ENCODE measurements around the gene RCL1. TPM values are rescaled to one million over a fixed set of nuclear protein-coding genes. Genes with fewer than 3 reads are reported as not detected.

Gene RCL1
- polyA plus RNA-seq, 1 of the 3 experiments (the other 2 are of a cell fraction): 18.4 TPM

DNA sequence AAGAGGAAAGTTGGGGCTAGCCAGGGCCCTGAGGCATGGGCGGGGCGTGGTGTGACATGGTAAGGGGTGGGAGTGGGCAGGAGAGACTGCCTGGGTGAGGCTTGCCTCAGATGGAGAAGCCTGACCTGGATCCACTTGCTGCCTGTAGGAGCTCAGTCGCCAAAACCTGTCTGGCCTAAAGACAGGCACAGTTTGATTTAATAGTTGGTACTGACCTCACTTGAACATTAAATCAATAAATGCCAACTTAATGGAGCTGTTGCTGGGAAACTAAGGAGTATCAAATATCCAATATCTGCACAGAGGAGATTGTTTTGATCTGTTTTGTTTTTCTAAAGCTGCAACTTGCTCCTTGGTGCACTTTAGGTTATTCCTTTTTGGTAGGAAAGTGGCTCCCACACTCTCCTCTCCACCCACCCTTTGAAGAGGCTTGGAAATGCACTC is 86.4 kb downstream of the RCL1 start:
- no peaks in the 10 kb centered on the region for H3K4me1 ChIP-seq (ENCODE audit: control insufficient read depth in 1 of 2, insufficient read depth in 2 of 2, low read depth in 1 of 2, low read length in 1 of 2)
- ChIA-PET CTCF (interaction anchor here (0.7 to 0.8 kb wide), 2 partner anchors 106 to 117 kb away, joined by 3 read pairs; partner anchors contain the start of gene JAK2), POLR2A (no interaction called here)
- no peak for DNase-seq
- no peaks in the 10 kb centered on the region for H3F3A ChIP-seq (replicated peaks; ENCODE audit: insufficient read depth)
- no peak overlapping the region for H3K27ac ChIP-seq (ENCODE audit: low read depth in 2 of 2, low read length in 1 of 2)
- H3K4me2 ChIP-seq: no peak overlapping the region
- H3K79me2 ChIP-seq (ENCODE audit: insufficient read depth): no peaks in the 10 kb centered on the region
- H3K36me3 ChIP-seq (replicated peaks in 1 of 2; ENCODE audit: control insufficient read depth in 1 of 2, insufficient read depth in 2 of 2, low read length in 1 of 2): no peaks in the 10 kb centered on the region
- H3K9me3 ChIP-seq: no peaks in the 10 kb centered on the region
- WGBS (ENCODE audit: low lambda C conversion rate): 90% methylated on average over 3 of the region's 3 CpGs
- no peaks in the 10 kb centered on the region for H4K20me1 ChIP-seq (ENCODE audit: insufficient read depth)
- no peak overlapping the region for H2AFZ ChIP-seq (ENCODE audit: low read depth)
- H3K9ac ChIP-seq: no peak overlapping the region
- no peak for TF ChIP-seq POLR2AphosphoS5 (IDR thresholded peaks at IDR 0.05; ENCODE audit: low read depth, low read length)
- TF ChIP-seq GATA2 (CRISPR knock-in tag; IDR thresholded peaks at IDR 0.05): no peak
- no peak for TF ChIP-seq FOSL2 (IDR thresholded peaks at IDR 0.05; ENCODE audit: borderline replicate concordance, low read depth)
- TF ChIP-seq NRF1 (IDR thresholded peaks at IDR 0.05; ENCODE audit: low read depth, low read length): no peak
- no peak for TF ChIP-seq TAF1 (IDR thresholded peaks at IDR 0.05; ENCODE audit: borderline replicate concordance, low read depth, low read length)
- TF ChIP-seq FOXM1 (IDR thresholded peaks at IDR 0.05; ENCODE audit: low read depth): no peak
- no peak for TF ChIP-seq SIN3A (IDR thresholded peaks at IDR 0.05; ENCODE audit: borderline replicate concordance, low read depth, low read length)
- TF ChIP-seq EZH2phosphoT487 (IDR thresholded peaks at IDR 0.05; ENCODE audit: borderline replicate concordance, low read depth): no peak
- H3K9me2 ChIP-seq: no peaks in the 10 kb centered on the region
- H3K4me3 ChIP-seq (ENCODE audit: low read depth in 2 of 2, low read length in 1 of 2): no peak overlapping the region
- H3K27me3 ChIP-seq (ENCODE audit: insufficient read depth): no peaks in the 10 kb centered on the region

DNA sequence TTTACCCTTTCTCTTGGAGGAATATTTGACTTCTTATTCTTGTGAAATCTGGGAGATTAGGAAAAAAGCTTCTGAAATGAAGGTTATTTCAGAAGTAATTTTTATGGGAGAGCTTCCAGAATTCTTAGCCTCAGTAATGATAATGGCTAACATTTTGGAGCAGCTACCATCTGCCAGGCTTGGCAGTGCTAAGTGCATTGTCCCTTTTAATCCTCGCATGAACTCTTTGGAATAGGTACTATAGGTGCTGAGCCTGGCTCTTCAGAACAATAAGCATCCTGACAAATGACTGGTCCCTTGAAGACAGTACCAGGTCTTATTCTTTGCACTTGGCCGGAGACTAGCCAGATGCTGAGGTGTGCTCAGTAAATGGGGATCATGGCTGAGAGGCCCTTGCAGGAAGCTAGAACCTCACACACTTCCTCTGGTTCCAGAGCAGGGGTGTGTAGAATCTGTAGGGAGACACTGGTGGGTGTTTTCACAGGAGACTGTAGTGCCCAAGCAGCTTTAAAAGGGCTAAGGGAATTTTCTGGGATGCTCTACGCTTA is 90.7 kb downstream of the RCL1 start:
- Histone ChIP-seq H3K4me1 (ENCODE audit: control insufficient read depth in 1 of 2, insufficient read depth in 2 of 2, low read depth in 1 of 2, low read length in 1 of 2) (peaks cover 0 to 3% of the 10 kb centered on the region in 2 experiments; a peak in 1 of 4 replicates), H3K79me2 (ENCODE audit: insufficient read depth) (no peaks in the 10 kb centered on the region), H3K4me2 (no peak overlapping the region), H3K27ac (ENCODE audit: low read depth in 2 of 2, low read length in 1 of 2) (no peak overlapping the region), H3K9me3 (no peaks in the 10 kb centered on the region), H3K36me3 (replicated peaks in 1 of 2; ENCODE audit: control insufficient read depth in 1 of 2, insufficient read depth in 2 of 2, low read length in 1 of 2) (no peaks in the 10 kb centered on the region), H2AFZ (ENCODE audit: low read depth) (no peak overlapping the region), H3K9ac (no peak overlapping the region), H3K27me3 (ENCODE audit: insufficient read depth) (no peaks in the 10 kb centered on the region), H4K20me1 (ENCODE audit: insufficient read depth) (no peaks in the 10 kb centered on the region), H3F3A (replicated peaks; ENCODE audit: insufficient read depth) (no peaks in the 10 kb centered on the region), H3K4me3 (ENCODE audit: low read depth in 2 of 2, low read length in 1 of 2) (no peak overlapping the region), H3K9me2 (no peaks in the 10 kb centered on the region)
- 94% methylated on average over 3 of the region's 3 CpGs for WGBS (ENCODE audit: low lambda C conversion rate)
- POLR2A ChIA-PET: interaction anchor here (0.7 kb wide), 1 partner anchor 11 kb away, joined by 3 read pairs; no protein-coding TSS in a partner anchor
- TF ChIP-seq ELF1 (IDR thresholded peaks at IDR 0.05): no peak
- no peak for TF ChIP-seq RFX5 (IDR thresholded peaks at IDR 0.05; ENCODE audit: low read length)
- TF ChIP-seq, protein P1, sequence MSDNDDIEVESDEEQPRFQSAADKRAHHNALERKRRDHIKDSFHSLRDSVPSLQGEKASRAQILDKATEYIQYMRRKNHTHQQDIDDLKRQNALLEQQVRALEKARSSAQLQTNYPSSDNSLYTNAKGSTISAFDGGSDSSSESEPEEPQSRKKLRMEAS (IDR thresholded peaks at IDR 0.05; ENCODE audit: low read depth): no peak
- TF ChIP-seq, protein P2, sequence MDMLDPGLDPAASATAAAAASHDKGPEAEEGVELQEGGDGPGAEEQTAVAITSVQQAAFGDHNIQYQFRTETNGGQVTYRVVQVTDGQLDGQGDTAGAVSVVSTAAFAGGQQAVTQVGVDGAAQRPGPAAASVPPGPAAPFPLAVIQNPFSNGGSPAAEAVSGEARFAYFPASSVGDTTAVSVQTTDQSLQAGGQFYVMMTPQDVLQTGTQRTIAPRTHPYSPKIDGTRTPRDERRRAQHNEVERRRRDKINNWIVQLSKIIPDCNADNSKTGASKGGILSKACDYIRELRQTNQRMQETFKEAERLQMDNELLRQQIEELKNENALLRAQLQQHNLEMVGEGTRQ (IDR thresholded peaks at IDR 0.05; ENCODE audit: borderline replicate concordance, low read depth, low read length): no peak
- TF ChIP-seq GATA2 (CRISPR knock-in tag; IDR thresholded peaks at IDR 0.05): no peak
- TF ChIP-seq TAF1 (IDR thresholded peaks at IDR 0.05; ENCODE audit: borderline replicate concordance, low read depth, low read length): no peak
- TF ChIP-seq RAD21 (IDR thresholded peaks at IDR 0.05; ENCODE audit: low read length): no peak
- TF ChIP-seq, protein P3, sequence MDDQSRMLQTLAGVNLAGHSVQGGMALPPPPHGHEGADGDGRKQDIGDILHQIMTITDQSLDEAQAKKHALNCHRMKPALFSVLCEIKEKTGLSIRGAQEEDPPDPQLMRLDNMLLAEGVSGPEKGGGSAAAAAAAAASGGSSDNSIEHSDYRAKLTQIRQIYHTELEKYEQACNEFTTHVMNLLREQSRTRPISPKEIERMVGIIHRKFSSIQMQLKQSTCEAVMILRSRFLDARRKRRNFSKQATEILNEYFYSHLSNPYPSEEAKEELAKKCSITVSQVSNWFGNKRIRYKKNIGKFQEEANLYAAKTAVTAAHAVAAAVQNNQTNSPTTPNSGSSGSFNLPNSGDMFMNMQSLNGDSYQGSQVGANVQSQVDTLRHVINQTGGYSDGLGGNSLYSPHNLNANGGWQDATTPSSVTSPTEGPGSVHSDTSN (IDR thresholded peaks at IDR 0.05): no peak
- TF ChIP-seq SMC3 (IDR thresholded peaks at IDR 0.05; ENCODE audit: low read depth, low read length): no peak
- TF ChIP-seq, protein P4, sequence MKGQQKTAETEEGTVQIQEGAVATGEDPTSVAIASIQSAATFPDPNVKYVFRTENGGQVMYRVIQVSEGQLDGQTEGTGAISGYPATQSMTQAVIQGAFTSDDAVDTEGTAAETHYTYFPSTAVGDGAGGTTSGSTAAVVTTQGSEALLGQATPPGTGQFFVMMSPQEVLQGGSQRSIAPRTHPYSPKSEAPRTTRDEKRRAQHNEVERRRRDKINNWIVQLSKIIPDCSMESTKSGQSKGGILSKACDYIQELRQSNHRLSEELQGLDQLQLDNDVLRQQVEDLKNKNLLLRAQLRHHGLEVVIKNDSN (IDR thresholded peaks at IDR 0.05; ENCODE audit: borderline replicate concordance, low read depth): no peak
- TF ChIP-seq MEF2A (IDR thresholded peaks at IDR 0.05; ENCODE audit: borderline replicate concordance, low read depth): no peak
- TF ChIP-seq, protein P5, sequence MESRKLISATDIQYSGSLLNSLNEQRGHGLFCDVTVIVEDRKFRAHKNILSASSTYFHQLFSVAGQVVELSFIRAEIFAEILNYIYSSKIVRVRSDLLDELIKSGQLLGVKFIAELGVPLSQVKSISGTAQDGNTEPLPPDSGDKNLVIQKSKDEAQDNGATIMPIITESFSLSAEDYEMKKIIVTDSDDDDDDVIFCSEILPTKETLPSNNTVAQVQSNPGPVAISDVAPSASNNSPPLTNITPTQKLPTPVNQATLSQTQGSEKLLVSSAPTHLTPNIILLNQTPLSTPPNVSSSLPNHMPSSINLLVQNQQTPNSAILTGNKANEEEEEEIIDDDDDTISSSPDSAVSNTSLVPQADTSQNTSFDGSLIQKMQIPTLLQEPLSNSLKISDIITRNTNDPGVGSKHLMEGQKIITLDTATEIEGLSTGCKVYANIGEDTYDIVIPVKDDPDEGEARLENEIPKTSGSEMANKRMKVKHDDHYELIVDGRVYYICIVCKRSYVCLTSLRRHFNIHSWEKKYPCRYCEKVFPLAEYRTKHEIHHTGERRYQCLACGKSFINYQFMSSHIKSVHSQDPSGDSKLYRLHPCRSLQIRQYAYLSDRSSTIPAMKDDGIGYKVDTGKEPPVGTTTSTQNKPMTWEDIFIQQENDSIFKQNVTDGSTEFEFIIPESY (IDR thresholded peaks at IDR 0.05; ENCODE audit: borderline replicate concordance, low read depth): no peak
- no peak for TF ChIP-seq JUND (IDR thresholded peaks at IDR 0.05)
- no peak for TF ChIP-seq FOXJ3 (CRISPR knock-in tag; IDR thresholded peaks at IDR 0.05)
- CTCF ChIA-PET: no interaction called here
- DNase-seq: no peak
